Putamen (tissue), 1 donor: ENCODE measurements around the gene CST5.
"Not testable (repeated sequence)": the region's sequence is repeated elsewhere in the genome, so short reads cannot be mapped to it uniquely, and the experiment has no call there.

Experiments
- DNase-seq: peaks from one replicate; pipeline ENCODE4 v3.0.0-alpha.2; 2016; ENCODE audit warnings: low spot score

Gene CST5

DNA sequence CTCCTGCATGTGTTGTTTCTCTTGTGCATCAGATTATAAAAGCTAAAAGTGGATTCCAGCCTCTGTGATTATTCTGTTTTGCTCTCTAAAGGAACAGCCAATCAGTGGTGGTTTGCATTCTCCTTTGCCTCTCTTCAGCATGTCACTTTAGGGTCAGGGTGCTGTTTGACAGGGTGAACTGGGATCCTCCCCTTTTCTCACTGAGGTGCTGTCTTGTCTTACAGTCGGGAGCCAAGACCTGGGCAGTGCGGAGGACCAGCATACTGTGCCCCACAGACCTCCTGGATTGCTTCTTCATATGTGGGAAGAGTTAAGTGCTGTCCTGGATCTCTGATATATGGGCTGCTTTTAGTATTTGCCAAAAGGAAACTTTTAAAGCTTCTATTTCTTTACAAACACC, 37.9 kb downstream of the CST5 start:
- no peak for DNase-seq

DNA sequence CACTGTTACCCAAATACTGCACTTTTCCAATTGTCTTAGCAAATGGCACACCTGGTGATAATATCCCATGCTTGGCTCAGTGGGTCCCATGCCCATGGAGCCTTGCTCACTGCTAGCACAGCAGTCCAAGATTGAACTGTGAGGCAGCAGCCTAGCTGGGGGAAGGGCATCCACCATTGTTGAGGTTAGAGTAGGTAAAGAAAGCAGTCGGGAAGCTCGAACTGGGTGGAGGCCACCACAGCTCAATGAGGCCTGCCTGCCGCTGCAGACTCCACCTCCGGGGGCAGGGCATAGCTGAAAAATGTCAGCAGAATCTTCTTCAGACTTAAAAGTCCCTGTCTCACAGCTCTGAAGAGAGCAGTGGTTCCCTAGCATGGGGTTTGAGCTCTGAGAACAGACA, 43.8 kb downstream of the CST5 start:
- no peak for DNase-seq

DNA sequence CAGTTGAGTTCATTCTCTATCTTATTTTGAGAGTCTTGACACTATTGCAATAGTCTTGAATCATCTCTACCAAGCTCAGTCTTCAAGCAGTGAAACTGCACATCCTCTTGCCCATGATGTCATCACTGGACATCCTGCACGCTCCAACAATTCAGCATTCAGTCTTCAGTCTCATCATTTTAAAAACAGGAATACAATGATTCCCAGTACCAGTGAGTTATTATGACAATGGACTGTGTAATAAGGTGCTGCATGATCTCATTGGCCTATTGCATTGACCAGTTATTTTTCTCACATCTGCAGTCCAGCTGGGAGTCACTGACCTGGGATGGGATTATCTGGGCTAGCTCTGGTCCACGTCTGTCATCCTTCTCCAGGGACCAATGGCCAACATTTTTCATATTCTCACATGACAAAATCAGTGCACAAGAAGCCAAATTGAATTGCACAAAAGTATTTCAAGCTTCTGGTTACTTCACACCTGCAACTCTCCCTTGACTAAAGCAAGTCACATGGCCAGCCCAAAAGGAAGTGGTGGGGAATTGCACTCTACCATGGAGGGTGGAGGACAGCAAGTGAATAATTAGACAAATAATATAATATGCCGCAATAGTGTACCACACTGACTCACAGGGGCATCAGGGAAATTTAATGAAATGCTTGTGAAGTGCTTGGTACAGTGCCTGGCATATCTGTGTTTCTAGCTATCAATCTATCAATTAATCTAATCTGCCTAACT, 46.6 kb downstream of the CST5 start:
- no peak for DNase-seq

DNA sequence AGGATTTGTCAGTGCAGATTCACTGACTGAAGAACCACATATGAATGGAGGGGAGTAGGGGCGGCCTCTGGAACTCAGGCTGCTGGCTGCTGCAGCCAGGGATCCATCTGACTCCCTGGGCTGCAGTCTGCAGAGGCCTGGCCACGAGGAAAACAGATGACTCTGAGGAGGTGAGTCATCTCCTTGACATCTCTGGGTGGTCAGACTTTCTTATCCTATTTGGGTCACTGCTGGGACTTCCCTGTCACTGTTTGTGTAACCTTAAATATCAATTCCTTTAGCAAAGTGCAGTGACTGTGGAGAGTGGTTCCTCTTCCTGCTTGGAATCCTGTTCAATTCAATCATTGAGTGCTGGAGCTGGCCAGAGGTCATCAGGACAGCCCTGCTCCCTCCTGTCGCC, 47.6 kb downstream of the CST5 start:
- DNase-seq: not testable (repeated sequence)

DNA sequence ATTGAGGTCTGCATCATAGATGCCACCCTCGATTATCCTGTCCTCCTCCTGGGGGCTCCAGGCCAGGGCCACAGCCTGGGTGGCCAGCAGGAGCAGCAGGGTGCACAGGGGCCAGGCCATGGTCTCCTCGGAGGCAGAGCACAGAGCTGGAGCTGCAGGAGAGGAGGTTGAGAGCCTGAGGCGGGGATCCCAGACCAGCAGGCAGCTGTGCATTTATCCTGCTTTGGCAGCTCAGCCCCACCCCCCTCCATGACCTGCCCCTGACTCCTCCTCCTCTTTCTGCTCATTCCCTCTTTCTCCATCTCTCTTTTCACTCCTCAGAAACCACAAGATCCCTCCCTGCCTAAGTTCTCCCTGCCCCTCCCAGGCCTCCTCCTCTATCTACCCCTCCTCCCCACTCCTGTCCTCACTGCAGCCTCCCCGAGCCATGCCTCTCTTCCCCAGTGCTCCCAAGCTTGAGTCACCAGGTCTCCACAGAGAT, 53.0 kb downstream of the CST5 start, which contains the start of gene CST2:
Gene CST2, minus strand, starts transcription at position 189 of the 481 bp plus-strand sequence. Its CDS starts 69 bp downstream, at position 120.
- no peak for DNase-seq
